Parathyroid adenoma (tissue), 2 donors: ENCODE results near the gene MUC6.

Experiments used
- H2AFZ ChIP-seq: fragments of 300-600 bp; sonication (generic); one replicate; pipeline ENCODE4 v1.7.0; 2017; ENCODE audit warnings: antibody characterized with exemption, mild to moderate bottlenecking
- H3K27ac ChIP-seq: fragments of 300-600 bp; sonication (generic); one replicate; pipeline ENCODE4 v1.7.0; 2017
- H3K27me3 ChIP-seq: fragments of 300-600 bp; sonication (generic); one replicate; pipeline ENCODE4 v1.7.0; 2017; ENCODE audit warnings: low read length; ENCODE audit not compliant: control insufficient read depth, insufficient read depth
- H3K36me3 ChIP-seq: fragments of 300-600 bp; sonication (generic); one replicate; pipeline ENCODE4 v1.7.0; 2017; ENCODE audit warnings: low read length; ENCODE audit not compliant: control insufficient read depth, insufficient read depth
- H3K4me1 ChIP-seq: fragments of 300-600 bp; sonication (generic); one replicate; pipeline ENCODE4 v1.7.0; 2017; ENCODE audit warnings: control low read depth
- H3K4me2 ChIP-seq: fragments of 300-600 bp; sonication (generic); one replicate; pipeline ENCODE4 v1.7.0; 2017; ENCODE audit warnings: low read length
- H3K4me3 ChIP-seq: fragments of 300-600 bp; sonication (generic); one replicate; pipeline ENCODE4 v1.7.0; 2017; ENCODE audit warnings: low read depth, low read length
- H3K79me2 ChIP-seq: fragments of 300-600 bp; sonication (generic); one replicate; pipeline ENCODE4 v1.7.0; 2017; ENCODE audit warnings: control low read depth
- H3K9ac ChIP-seq: fragments of 300-600 bp; sonication (generic); one replicate; pipeline ENCODE4 v1.7.0; 2017; ENCODE audit warnings: mild to moderate bottlenecking
- H3K9me3 ChIP-seq: fragments of 300-600 bp; sonication (generic); one replicate; pipeline ENCODE4 v1.7.0; 2017; ENCODE audit warnings: low read length; ENCODE audit not compliant: control insufficient read depth
- CTCF ChIP-seq: fragments of 300-600 bp; sonication (generic); IDR thresholded peaks from one replicate; pipeline ENCODE4 v1.7.0; 2017; ENCODE audit warnings: antibody characterized with exemption, mild to moderate bottlenecking
- donor health status: primary hyperparathyroidism.

The MUC6 gene

GRCh38 chr11:1002406-1002984 is 34.0 kb downstream of the MUC6 start:
- no peaks in the 10 kb centered on the region for H3K9me3 ChIP-seq
- H2AFZ ChIP-seq = no peak overlapping the region
- H3K27me3 ChIP-seq = no peaks in the 10 kb centered on the region
- H3K4me1 ChIP-seq = no peaks in the 10 kb centered on the region
- no peaks in the 10 kb centered on the region for H3K36me3 ChIP-seq
- H3K9ac ChIP-seq = no peak overlapping the region
- H3K4me2 ChIP-seq = no peak overlapping the region
- no peak for TF ChIP-seq CTCF
- no peak overlapping the region for H3K4me3 ChIP-seq
- H3K79me2 ChIP-seq = no peaks in the 10 kb centered on the region
- H3K27ac ChIP-seq = no peak overlapping the region

- H3K4me2 ChIP-seq = no peak overlapping the region
- no peak for TF ChIP-seq CTCF
- H3K27ac ChIP-seq = no peak overlapping the region
- H3K79me2 ChIP-seq = no peaks in the 10 kb centered on the region
- no peak overlapping the region for H3K9ac ChIP-seq
- H3K27me3 ChIP-seq = no peaks in the 10 kb centered on the region
- no peak overlapping the region for H2AFZ ChIP-seq
- H3K9me3 ChIP-seq = no peaks in the 10 kb centered on the region
- no peaks in the 10 kb centered on the region for H3K36me3 ChIP-seq
- no peaks in the 10 kb centered on the region for H3K4me1 ChIP-seq
- no peak overlapping the region for H3K4me3 ChIP-seq
Measured at GRCh38 chr11:1001617-1002405, 34.7 kb downstream of the MUC6 start.

- Histone ChIP-seq H3K27ac (no peak overlapping the region), H2AFZ (no peak overlapping the region), H3K36me3 (no peaks in the 10 kb centered on the region), H3K4me2 (no peak overlapping the region), H3K79me2 (no peaks in the 10 kb centered on the region), H3K9me3 (no peaks in the 10 kb centered on the region), H3K27me3 (no peaks in the 10 kb centered on the region), H3K4me3 (no peak overlapping the region), H3K4me1 (no peaks in the 10 kb centered on the region), H3K9ac (no peak overlapping the region)
- no peak for TF ChIP-seq CTCF
Measured at GRCh38 chr11:1000357-1001278, 35.9 kb downstream of the MUC6 start.

- Histone ChIP-seq H3K36me3 (no peaks in the 10 kb centered on the region), H3K4me2 (no peak overlapping the region)
Measured at GRCh38 chr11:999009-999408, 37.5 kb downstream of the MUC6 start.

More at GRCh38 chr11:999009-999408, 37.5 kb downstream of the MUC6 start:
- H2AFZ ChIP-seq = no peak overlapping the region
- no peak overlapping the region for H3K4me3 ChIP-seq
- no peaks in the 10 kb centered on the region for H3K27me3 ChIP-seq
- H3K79me2 ChIP-seq = no peaks in the 10 kb centered on the region
- TF ChIP-seq CTCF = no peak
- H3K4me1 ChIP-seq = no peaks in the 10 kb centered on the region
- no peaks in the 10 kb centered on the region for H3K9me3 ChIP-seq
- no peak overlapping the region for H3K9ac ChIP-seq
- H3K27ac ChIP-seq = no peak overlapping the region
